GM12878 (cell line): ENCODE data around the gene SIT1. TPM values are rescaled to one million over a fixed set of nuclear protein-coding genes. Genes with fewer than 3 reads are reported as not detected.

Source experiments
- ATAC-seq: fragments of 200-7000 bp; cut with Tn5 transposase; 3 replicates; pipeline ENCODE4 v1.9.1; 2020; ENCODE audit warnings: mild to moderate bottlenecking, moderate library complexity
- BruUV-seq: library from RNA; stranded (reverse); fragments of 400-500 nt; replicated peaks from 2 replicates; lab custom pipeline; 2021; lab: Mats Ljungman, UMichigan
- CTCF ChIA-PET: fragments of 300-600 bp; sonication (Branson Sonifier 250); formaldehyde crosslinking; extraction: SDS; loops from one replicate; lab custom pipeline; 2021; ENCODE audit warnings: inconsistent platforms; lab: Yijun Ruan, JAX
- POLR2A ChIA-PET: fragments of 350-600 bp; formaldehyde crosslinking; extraction: SDS; loops from one replicate; lab custom pipeline; 2021; ENCODE audit warnings: inconsistent platforms; lab: Charles Lee
- RAD21 ChIA-PET: fragments of 300-600 bp; sonication (Branson Sonifier 250); formaldehyde crosslinking; loops from one replicate; lab custom pipeline; 2023; ENCODE audit warnings: antibody characterized with exemption; ENCODE audit not compliant: unreplicated experiment; lab: Charles Lee
- SMC1A ChIA-PET: fragments of 300-600 bp; sonication (Branson Sonifier 250); formaldehyde crosslinking; loops from one replicate; lab custom pipeline; 2023; ENCODE audit not compliant: unreplicated experiment, uncharacterized antibody; lab: Charles Lee
- DNase-seq: peaks from one replicate; pipeline ENCODE4 v3.0.0-alpha.2; 2011; ENCODE audit warnings: low read depth, low spot score
- FAIRE-seq: peaks from 3 replicates; lab custom pipeline; 2011; peaks lifted over from hg19 to GRCh38; lab: Jason Lieb, UNC
- H2AFZ ChIP-seq: 2 replicates; pipeline ENCODE4 v1.6.0; 2011; ENCODE audit warnings: low read depth, low read length, control low read depth; ENCODE audit not compliant: control insufficient read depth
- H3K27ac ChIP-seq: 2 replicates; pipeline ENCODE4 v1.5.1; 2011; ENCODE audit warnings: control low read depth; ENCODE audit not compliant: control insufficient read depth, insufficient read depth
- H3K27me3 ChIP-seq, 2 experiments: replicated peaks in 1 of 2; 2 replicates each; pipeline versions ENCODE4 v1.6.0 to v1.6.1; 2011; ENCODE audit warnings: low read length in 1 of 2; ENCODE audit not compliant: control insufficient read depth in 2 of 2, insufficient read depth in 2 of 2
- H3K36me3 ChIP-seq, 2 experiments: 2 replicates each; pipeline ENCODE4 v1.5.1; 2011; ENCODE audit warnings: low read length in 1 of 2; ENCODE audit not compliant: control insufficient read depth in 2 of 2, insufficient read depth in 2 of 2
- H3K4me1 ChIP-seq: 2 replicates; pipeline ENCODE4 v1.6.1; 2011; ENCODE audit warnings: mild to moderate bottlenecking, low read length, moderate library complexity, mixed read lengths; ENCODE audit not compliant: control insufficient read depth, insufficient read depth
- H3K4me2 ChIP-seq: 2 replicates; pipeline ENCODE4 v1.6.0; 2011; ENCODE audit warnings: control low read depth; ENCODE audit not compliant: control insufficient read depth, insufficient read depth
- H3K4me3 ChIP-seq: fragments of 200-600 bp; sonication (generic); 2 replicates; pipeline ENCODE4 v1.5.1; 2016
- H3K79me2 ChIP-seq: 2 replicates; pipeline ENCODE4 v1.6.0; 2011; ENCODE audit warnings: low read length; ENCODE audit not compliant: control insufficient read depth, insufficient read depth
- H3K9ac ChIP-seq: 2 replicates; pipeline ENCODE4 v1.8.0; 2011; ENCODE audit warnings: low read length, control low read depth, mixed read lengths; ENCODE audit not compliant: control insufficient read depth, insufficient read depth
- H3K9me3 ChIP-seq: replicated peaks from 3 replicates; pipeline ENCODE4 v1.5.1; 2011; ENCODE audit warnings: mild to moderate bottlenecking, low read length; ENCODE audit not compliant: control insufficient read depth, insufficient read depth
- H4K20me1 ChIP-seq: 2 replicates; pipeline ENCODE4 v1.6.0; 2011; ENCODE audit not compliant: control insufficient read depth, insufficient read depth
- DPF2 ChIP-seq: fragments of 450-650 bp; IDR thresholded peaks from 2 replicates; pipeline ENCODE4 v1.6.1; 2017; ENCODE audit warnings: mild to moderate bottlenecking
- HDAC2 ChIP-seq: fragments of 200-600 bp; sonication (generic); IDR thresholded peaks from 2 replicates; pipeline ENCODE4 v1.6.1; 2017
- KAT2A ChIP-seq: conservative IDR thresholded peaks from 2 replicates; pipeline ENCODE4 v1.6.1; 2011; ENCODE audit warnings: low read depth, low read length; ENCODE audit not compliant: control insufficient read depth
- NFIC ChIP-seq: IDR thresholded peaks from 2 replicates; pipeline ENCODE4 v1.6.1; 2012; ENCODE audit warnings: low read depth, mild to moderate bottlenecking, inconsistent platforms, low read length, moderate library complexity
- NR2C2 ChIP-seq: IDR thresholded peaks from 2 replicates; pipeline ENCODE4 v1.6.1; 2011; ENCODE audit warnings: borderline replicate concordance, low read depth; ENCODE audit not compliant: control insufficient read depth, insufficient read length
- NR2F1 ChIP-seq: fragments of 450-650 bp; conservative IDR thresholded peaks from 2 replicates; pipeline ENCODE4 v1.6.1; 2017; ENCODE audit warnings: mild to moderate bottlenecking
- RAD21 ChIP-seq: IDR thresholded peaks from 2 replicates; pipeline ENCODE4 v1.6.1; 2011; ENCODE audit warnings: mild to moderate bottlenecking, low read depth, low read length, moderate library complexity; ENCODE audit not compliant: insufficient read depth
- STAT1 ChIP-seq: fragments of 450-650 bp; conservative IDR thresholded peaks from 2 replicates; pipeline ENCODE4 v1.6.1; 2014; ENCODE audit warnings: antibody characterized with exemption, mild to moderate bottlenecking
- TARDBP ChIP-seq: IDR thresholded peaks from 2 replicates; pipeline ENCODE4 v1.6.1; 2016; ENCODE audit warnings: borderline replicate concordance
- ZBED1 ChIP-seq: IDR thresholded peaks from 2 replicates; pipeline ENCODE4 v1.6.1; 2016; ENCODE audit warnings: borderline replicate concordance
- WGBS: methylation state at CpG from one replicate; pipeline ENCODE4 v1.1.6; 2016; ENCODE audit warnings: low lambda C conversion rate; ENCODE audit not compliant: insufficient replicate concordance, insufficient coverage; ENCODE audit errors: missing lambda C conversion rate; 5-methylcytosine and 5-hydroxymethylcytosine counted together
- in situ Hi-C: fragments of 300-500 bp; cut with MboI; formaldehyde crosslinking; loops from 9 replicates; pipeline ENCODE4 v1.14.3; 2018; ENCODE audit warnings: mixed read lengths
- intact Hi-C: fragments of 100-400 bp; cut with micrococcal nuclease; formaldehyde crosslinking; loops from one replicate; pipeline ENCODE4 v1.14.2; 2022; ENCODE audit not compliant: unreplicated experiment
- polyA plus RNA-seq, 11 experiments: library from polyadenylated mRNA; depleted of rRNA in 4 of 11; unstranded in 6 of 11; stranded (reverse) in 5 of 11; fragments of >200 nt; fragmentation: Nextera tagmentation in 4 of 11; fragmentation: Illumina TruSeq in 1 of 11; extraction: Ambion mirVana in 4 of 11; extraction: Trizol in 1 of 11; gene quantifications; 1 replicate in 1 of 11; 2 replicates in 10 of 11; pipeline versions ENCODE4 v1.2.1 to v1.2.3, GENCODE V29; 2011 to 2016; ENCODE audit warnings: inconsistent platforms in 2 of 11, missing spikeins in 2 of 11, low read depth in 1 of 11
- total RNA-seq, 4 experiments: library from RNA; depleted of rRNA in 3 of 4; stranded (reverse); fragments of >200 nt in 3 of 4; fragmentation: Illumina TruSeq in 1 of 4; extraction: Trizol in 1 of 4; gene quantifications; 2 replicates each; pipeline versions ENCODE4 v1.2.1 to v1.2.3, GENCODE V29; 2013 to 2021
- TF ChIP-seq, protein P1 (sequence below): IDR thresholded peaks from 2 replicates; pipeline ENCODE4 v1.6.1; 2012; ENCODE audit warnings: low read depth, low read length, improper control_type of control experiment
- TF ChIP-seq, protein P2 (sequence below): fragments of 450-650 bp; IDR thresholded peaks from 2 replicates; pipeline ENCODE4 v1.6.1; 2017; ENCODE audit warnings: low read depth, mild to moderate bottlenecking, moderate library complexity
- TF ChIP-seq, protein P3 (sequence below): fragments of 450-650 bp; IDR thresholded peaks from 2 replicates; pipeline ENCODE4 v1.6.1; 2017; ENCODE audit warnings: mild to moderate bottlenecking, moderate library complexity
- TF ChIP-seq, protein P4 (sequence below): fragments of 450-650 bp; IDR thresholded peaks from 2 replicates; pipeline ENCODE4 v1.6.1; 2017; ENCODE audit warnings: mild to moderate bottlenecking
- TF ChIP-seq, protein P5 (sequence below): fragments of 450-650 bp; IDR thresholded peaks from 2 replicates; pipeline ENCODE4 v1.6.1; 2016; ENCODE audit warnings: mild to moderate bottlenecking

SIT1 gene
- total and polyA plus RNA-seq, 10 of the 15 experiments (the other 5 are each of a cell fraction or from before 2014, with no cell fraction given) = 0.97 to 137 (median 59.7) TPM

DNA sequence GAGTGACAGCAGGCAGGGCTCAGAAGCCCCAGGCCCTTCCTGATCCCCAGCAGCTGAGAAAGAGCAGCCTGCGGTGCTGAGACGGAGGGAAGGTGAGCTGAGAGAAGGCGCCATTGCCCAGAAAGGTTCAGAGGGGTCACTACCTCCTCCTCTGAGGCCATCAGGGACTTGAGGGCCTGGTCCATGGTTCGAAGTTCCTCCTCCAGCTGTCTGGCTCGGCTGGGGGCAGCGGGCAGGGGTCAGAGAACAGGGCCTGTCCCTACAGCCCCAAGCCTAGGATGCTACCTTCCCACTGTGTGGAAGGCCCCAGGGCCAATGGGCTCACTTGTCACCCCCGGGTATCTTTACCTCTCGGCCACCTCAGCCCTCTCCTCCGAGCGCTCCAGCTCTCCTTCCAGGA is 34.2 kb upstream of the SIT1 start:
- Histone ChIP-seq H3K27me3 (no peaks in the 10 kb centered on the region; a peak in 1 of 4 replicates), H2AFZ (no peak overlapping the region), H3K27ac (no peak overlapping the region), H4K20me1 (no peaks in the 10 kb centered on the region), H3K4me2 (no peak overlapping the region), H3K79me2 (no peaks in the 10 kb centered on the region; the same call in 1 of the 2 replicates), H3K9me3 (no peaks in the 10 kb centered on the region), H3K9ac (no peak overlapping the region), H3K4me3 (no peak overlapping the region), H3K4me1 (peaks cover 8% of the 10 kb centered on the region), H3K36me3 (no peaks in the 10 kb centered on the region)
- ChIA-PET CTCF (interaction anchor here (1.2 to 5.0 kb wide), 2 partner anchors 11 to 42 kb away, joined by 3 to 39 read pairs; no protein-coding TSS in a partner anchor), RAD21 (no interaction called here), POLR2A (interaction anchor here (0.6 to 2.7 kb wide), 2 partner anchors 12 to 135 kb away, joined by 3 to 8 read pairs; no protein-coding TSS in a partner anchor), SMC1A (interaction anchor here (1.1 to 1.2 kb wide), 2 partner anchors 9 to 24 kb away, joined by 3 to 5 read pairs; no protein-coding TSS in a partner anchor)
- 69% methylated on average over 10 of the region's 10 CpGs for WGBS
- no peak for FAIRE-seq
- no peak for DNase-seq
- no peak for ATAC-seq
- no TSS peak for BruUV-seq
- intact Hi-C loops = no loop called here
- in situ Hi-C loops = no loop called here
- no peak for TF ChIP-seq NFIC
- TF ChIP-seq NR2C2 = no peak
- no peak for TF ChIP-seq RAD21
- TF ChIP-seq HDAC2 = no peak
- TF ChIP-seq, protein P1, sequence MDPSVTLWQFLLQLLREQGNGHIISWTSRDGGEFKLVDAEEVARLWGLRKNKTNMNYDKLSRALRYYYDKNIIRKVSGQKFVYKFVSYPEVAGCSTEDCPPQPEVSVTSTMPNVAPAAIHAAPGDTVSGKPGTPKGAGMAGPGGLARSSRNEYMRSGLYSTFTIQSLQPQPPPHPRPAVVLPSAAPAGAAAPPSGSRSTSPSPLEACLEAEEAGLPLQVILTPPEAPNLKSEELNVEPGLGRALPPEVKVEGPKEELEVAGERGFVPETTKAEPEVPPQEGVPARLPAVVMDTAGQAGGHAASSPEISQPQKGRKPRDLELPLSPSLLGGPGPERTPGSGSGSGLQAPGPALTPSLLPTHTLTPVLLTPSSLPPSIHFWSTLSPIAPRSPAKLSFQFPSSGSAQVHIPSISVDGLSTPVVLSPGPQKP = no peak
- TF ChIP-seq, protein P2, sequence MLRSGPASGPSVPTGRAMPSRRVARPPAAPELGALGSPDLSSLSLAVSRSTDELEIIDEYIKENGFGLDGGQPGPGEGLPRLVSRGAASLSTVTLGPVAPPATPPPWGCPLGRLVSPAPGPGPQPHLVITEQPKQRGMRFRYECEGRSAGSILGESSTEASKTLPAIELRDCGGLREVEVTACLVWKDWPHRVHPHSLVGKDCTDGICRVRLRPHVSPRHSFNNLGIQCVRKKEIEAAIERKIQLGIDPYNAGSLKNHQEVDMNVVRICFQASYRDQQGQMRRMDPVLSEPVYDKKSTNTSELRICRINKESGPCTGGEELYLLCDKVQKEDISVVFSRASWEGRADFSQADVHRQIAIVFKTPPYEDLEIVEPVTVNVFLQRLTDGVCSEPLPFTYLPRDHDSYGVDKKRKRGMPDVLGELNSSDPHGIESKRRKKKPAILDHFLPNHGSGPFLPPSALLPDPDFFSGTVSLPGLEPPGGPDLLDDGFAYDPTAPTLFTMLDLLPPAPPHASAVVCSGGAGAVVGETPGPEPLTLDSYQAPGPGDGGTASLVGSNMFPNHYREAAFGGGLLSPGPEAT = no peak
- TF ChIP-seq, protein P3, sequence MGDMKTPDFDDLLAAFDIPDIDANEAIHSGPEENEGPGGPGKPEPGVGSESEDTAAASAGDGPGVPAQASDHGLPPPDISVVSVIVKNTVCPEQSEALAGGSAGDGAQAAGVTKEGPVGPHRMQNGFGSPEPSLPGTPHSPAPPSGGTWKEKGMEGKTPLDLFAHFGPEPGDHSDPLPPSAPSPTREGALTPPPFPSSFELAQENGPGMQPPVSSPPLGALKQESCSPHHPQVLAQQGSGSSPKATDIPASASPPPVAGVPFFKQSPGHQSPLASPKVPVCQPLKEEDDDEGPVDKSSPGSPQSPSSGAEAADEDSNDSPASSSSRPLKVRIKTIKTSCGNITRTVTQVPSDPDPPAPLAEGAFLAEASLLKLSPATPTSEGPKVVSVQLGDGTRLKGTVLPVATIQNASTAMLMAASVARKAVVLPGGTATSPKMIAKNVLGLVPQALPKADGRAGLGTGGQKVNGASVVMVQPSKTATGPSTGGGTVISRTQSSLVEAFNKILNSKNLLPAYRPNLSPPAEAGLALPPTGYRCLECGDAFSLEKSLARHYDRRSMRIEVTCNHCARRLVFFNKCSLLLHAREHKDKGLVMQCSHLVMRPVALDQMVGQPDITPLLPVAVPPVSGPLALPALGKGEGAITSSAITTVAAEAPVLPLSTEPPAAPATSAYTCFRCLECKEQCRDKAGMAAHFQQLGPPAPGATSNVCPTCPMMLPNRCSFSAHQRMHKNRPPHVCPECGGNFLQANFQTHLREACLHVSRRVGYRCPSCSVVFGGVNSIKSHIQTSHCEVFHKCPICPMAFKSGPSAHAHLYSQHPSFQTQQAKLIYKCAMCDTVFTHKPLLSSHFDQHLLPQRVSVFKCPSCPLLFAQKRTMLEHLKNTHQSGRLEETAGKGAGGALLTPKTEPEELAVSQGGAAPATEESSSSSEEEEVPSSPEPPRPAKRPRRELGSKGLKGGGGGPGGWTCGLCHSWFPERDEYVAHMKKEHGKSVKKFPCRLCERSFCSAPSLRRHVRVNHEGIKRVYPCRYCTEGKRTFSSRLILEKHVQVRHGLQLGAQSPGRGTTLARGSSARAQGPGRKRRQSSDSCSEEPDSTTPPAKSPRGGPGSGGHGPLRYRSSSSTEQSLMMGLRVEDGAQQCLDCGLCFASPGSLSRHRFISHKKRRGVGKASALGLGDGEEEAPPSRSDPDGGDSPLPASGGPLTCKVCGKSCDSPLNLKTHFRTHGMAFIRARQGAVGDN = no peak
- no peak for TF ChIP-seq KAT2A
- TF ChIP-seq, protein P4, sequence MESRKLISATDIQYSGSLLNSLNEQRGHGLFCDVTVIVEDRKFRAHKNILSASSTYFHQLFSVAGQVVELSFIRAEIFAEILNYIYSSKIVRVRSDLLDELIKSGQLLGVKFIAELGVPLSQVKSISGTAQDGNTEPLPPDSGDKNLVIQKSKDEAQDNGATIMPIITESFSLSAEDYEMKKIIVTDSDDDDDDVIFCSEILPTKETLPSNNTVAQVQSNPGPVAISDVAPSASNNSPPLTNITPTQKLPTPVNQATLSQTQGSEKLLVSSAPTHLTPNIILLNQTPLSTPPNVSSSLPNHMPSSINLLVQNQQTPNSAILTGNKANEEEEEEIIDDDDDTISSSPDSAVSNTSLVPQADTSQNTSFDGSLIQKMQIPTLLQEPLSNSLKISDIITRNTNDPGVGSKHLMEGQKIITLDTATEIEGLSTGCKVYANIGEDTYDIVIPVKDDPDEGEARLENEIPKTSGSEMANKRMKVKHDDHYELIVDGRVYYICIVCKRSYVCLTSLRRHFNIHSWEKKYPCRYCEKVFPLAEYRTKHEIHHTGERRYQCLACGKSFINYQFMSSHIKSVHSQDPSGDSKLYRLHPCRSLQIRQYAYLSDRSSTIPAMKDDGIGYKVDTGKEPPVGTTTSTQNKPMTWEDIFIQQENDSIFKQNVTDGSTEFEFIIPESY = no peak
- no peak for TF ChIP-seq ZBED1
- no peak for TF ChIP-seq TARDBP
- TF ChIP-seq NR2F1 = no peak
- no peak for TF ChIP-seq STAT1
- no peak for TF ChIP-seq DPF2
- TF ChIP-seq, protein P5, sequence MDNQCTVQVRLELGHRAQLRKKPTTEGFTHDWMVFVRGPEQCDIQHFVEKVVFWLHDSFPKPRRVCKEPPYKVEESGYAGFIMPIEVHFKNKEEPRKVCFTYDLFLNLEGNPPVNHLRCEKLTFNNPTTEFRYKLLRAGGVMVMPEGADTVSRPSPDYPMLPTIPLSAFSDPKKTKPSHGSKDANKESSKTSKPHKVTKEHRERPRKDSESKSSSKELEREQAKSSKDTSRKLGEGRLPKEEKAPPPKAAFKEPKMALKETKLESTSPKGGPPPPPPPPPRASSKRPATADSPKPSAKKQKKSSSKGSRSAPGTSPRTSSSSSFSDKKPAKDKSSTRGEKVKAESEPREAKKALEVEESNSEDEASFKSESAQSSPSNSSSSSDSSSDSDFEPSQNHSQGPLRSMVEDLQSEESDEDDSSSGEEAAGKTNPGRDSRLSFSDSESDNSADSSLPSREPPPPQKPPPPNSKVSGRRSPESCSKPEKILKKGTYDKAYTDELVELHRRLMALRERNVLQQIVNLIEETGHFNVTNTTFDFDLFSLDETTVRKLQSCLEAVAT = no peak
